WERI-Rb-1 (cell line): ENCODE results near the gene SBNO2.
A peak's percentile ranks its signal among the peaks of the same experiment; 100 is the strongest.

ENCODE experiments used
- DNase-seq: peaks from one replicate; pipeline ENCODE4 v3.0.0-alpha.2; 2020
- H3K27ac ChIP-seq: fragments of 250-450 bp; sonication (Bioruptor Pico); 2 replicates; pipeline ENCODE4 v1.5.1; 2020; ENCODE audit warnings: mild to moderate bottlenecking, moderate library complexity
- H3K27me3 ChIP-seq: fragments of 250-450 bp; sonication (Bioruptor Pico); 2 replicates; pipeline ENCODE4 v1.5.1; 2021; ENCODE audit warnings: mild to moderate bottlenecking, low read depth, moderate library complexity; ENCODE audit not compliant: insufficient read depth, severe bottlenecking
- H3K36me3 ChIP-seq: fragments of 250-450 bp; sonication (Bioruptor Pico); 2 replicates; pipeline ENCODE4 v1.5.1; 2020; ENCODE audit warnings: mild to moderate bottlenecking, moderate library complexity
- H3K4me3 ChIP-seq: 2 replicates; pipeline ENCODE4 v1.5.1; 2011; ENCODE audit warnings: low read depth, mild to moderate bottlenecking, control low read depth, low read length
- H3K9me3 ChIP-seq: fragments of 250-450 bp; sonication (Bioruptor Pico); 2 replicates; pipeline ENCODE4 v1.5.1; 2021; ENCODE audit warnings: mild to moderate bottlenecking, moderate library complexity; ENCODE audit not compliant: severe bottlenecking
- TF ChIP-seq, protein P1 (sequence below): IDR thresholded peaks from 2 replicates; pipeline ENCODE4 v1.5.1; 2011; ENCODE audit warnings: low read depth, mild to moderate bottlenecking, control low read depth, inconsistent platforms, low read length

Gene SBNO2

DNA sequence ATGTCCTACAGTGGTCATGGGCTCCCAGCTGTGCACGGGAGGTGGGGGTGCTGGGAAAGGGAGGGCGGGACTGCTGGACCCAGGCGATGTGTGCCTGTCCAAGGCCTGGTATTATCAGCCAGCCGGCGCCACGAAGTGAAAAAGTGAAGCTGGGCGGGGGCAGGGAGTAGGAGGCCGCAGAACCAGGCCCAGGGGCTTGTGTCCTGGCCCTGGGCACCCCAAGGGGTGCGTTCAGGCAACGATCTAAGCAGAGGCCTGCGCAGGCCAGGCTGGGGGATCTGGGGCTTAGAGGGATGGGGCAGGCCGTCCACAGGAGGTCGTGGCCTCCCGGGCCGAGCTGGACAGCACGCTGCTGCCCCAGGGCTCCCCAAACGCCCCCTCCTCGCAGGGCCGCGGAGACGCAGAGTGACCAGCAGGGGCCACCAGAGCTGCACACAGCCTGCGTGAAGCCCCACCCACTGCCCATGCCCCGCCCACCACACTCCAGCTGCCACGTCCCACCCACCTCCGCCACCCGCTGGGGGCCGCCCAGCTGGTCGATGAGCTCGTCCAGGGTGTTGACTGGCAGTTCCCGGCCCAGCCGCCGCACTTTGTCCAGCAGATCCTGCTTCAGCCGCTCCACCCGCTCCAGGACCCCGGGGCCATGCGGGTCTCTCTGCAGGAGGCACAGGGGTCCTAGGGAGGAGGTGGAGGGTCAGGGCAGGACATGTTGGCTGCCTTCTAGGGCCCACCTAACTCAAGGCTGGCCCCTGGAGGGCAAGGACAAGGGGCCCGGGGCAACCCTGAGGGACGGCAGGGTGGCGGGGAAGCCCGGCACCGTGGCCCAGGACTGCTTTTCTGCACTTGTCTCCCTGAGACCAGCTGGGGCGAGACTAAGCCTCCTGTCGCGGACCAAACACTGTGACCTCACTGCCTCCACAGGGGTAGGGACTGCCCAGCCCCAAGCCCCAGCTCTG, 60.8 kb downstream of the SBNO2 start:
- peak; percentile 98 for DNase-seq
- H3K36me3 ChIP-seq: peaks cover 25% of the 10 kb centered on the region
- peak overlapping the region; percentile 62 for H3K27ac ChIP-seq

DNA sequence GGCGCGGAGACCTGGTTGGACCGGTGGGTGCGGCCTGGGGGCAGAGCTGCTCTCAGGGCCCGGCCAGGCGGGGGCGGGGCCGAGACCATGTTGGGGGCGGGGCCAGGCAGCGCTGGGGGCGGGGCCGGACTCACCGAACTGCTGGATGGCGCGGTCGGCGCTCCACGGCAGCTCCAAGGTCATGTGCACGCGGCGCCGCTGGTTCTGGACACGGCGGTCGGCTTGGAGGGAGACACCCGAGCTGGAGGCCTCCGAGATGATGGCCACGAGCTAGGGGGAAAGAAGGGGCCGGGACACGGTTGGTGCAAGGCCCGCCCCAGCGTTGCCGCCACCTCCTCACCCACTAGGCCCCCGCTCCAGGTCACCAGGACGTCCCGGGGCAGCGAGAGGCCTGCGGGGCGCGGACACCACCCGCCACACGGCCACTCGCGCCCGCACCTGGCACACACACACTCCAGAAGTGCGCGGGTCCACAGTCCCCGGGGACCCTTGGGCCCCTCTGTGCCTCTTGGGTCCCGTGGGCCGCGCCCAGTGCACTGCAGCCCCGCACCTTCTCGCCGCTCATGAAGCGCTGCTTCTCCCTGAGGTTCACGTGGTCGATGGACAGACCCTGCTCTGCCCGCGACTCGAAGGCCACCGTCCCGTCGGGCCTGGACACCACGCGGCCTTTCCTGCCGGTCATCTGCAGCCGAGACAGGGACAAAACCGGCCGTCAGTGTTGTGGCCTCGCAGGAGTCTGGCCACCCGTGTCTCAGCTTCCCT, 61.6 kb downstream of the SBNO2 start:
- TF ChIP-seq, protein P1, sequence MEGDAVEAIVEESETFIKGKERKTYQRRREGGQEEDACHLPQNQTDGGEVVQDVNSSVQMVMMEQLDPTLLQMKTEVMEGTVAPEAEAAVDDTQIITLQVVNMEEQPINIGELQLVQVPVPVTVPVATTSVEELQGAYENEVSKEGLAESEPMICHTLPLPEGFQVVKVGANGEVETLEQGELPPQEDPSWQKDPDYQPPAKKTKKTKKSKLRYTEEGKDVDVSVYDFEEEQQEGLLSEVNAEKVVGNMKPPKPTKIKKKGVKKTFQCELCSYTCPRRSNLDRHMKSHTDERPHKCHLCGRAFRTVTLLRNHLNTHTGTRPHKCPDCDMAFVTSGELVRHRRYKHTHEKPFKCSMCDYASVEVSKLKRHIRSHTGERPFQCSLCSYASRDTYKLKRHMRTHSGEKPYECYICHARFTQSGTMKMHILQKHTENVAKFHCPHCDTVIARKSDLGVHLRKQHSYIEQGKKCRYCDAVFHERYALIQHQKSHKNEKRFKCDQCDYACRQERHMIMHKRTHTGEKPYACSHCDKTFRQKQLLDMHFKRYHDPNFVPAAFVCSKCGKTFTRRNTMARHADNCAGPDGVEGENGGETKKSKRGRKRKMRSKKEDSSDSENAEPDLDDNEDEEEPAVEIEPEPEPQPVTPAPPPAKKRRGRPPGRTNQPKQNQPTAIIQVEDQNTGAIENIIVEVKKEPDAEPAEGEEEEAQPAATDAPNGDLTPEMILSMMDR: no peak
- H3K36me3 ChIP-seq: peaks cover 28% of the 10 kb centered on the region
- no peak for DNase-seq
- peak overlapping the region; percentile 37; the same call in 1 of the 2 replicates for H3K27ac ChIP-seq
- H3K9me3 ChIP-seq: no peaks in the 10 kb centered on the region
- H3K4me3 ChIP-seq: no peak overlapping the region
- H3K27me3 ChIP-seq: no peaks in the 10 kb centered on the region

More for the DNA sequence above, 60.8 kb downstream of the SBNO2 start:
- H3K4me3 ChIP-seq: no peak overlapping the region
- TF ChIP-seq, protein P1: peak; percentile 98
- H3K9me3 ChIP-seq: no peaks in the 10 kb centered on the region
- H3K27me3 ChIP-seq: no peaks in the 10 kb centered on the region

DNA sequence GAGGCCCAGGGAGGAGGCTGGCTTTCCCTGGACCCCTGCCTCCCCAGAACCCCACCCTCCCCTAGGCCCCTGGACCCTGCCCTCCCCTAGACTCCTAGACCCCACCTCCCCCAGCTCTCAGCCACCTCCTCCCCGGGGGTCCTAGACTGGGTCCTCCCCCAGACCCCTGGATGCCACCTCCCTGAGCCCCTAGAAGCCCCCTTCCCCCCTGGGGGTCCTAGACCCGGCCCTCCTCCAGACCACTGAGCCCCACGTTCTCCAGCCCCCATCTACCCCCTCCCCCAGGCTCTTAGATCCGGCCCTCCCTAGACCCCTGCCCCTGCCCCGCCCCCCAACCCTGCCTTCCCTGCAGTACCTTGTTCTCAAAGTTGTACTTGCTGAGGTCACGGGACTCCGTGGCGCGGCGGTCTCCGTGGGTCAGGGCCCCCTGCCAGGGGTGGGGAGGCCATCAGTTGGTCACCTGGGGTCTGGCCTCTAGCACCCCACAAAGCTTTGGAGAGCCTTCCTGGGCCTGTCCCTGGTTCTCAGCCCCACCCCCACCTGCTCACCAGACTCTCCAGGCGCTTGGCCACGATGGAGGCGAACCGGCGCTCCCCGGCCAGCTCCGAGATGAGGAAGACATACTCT, 62.3 kb downstream of the SBNO2 start:
- H3K36me3 ChIP-seq: peaks cover 32% of the 10 kb centered on the region

DNA sequence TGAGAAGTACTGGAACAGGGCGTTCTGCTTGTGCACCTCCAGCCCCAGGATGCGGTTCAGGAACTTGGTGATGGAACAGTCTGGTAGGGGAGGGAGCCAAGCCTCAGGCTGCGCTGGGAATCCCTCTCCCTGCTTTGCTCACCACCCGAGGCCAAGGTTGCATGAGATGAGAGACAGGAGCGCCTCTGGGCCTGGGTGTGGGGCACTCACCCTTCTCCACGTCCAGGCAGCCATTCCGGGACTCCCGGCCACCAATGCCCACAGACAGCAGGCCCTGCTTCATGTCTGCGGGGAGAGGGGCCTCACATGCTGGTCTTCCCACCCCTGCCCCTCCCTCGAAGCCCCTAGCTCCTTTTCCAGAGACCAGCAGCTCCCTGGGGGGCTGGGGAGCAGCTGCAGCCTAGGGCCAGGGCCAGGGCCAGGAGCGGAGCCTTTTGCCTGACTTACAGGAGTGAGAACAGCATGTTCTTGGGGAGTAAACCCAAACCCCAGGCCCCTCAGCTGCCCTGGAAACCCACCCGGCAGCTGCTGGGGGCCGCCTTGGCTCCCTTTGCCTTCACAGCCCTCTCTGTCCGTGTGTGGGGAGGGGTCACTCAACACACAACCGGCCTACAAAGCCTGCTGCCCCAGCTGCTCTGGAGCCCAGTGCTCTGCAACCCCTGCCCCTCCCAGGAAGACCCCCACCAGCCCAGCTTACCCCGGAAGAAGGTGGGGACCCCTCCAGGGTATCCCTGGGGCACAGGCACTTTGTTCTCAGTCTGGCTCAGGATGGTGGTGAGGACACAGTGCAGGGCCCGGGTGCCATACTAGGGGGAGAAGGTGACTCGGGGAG, 63.0 kb downstream of the SBNO2 start:
- no peaks in the 10 kb centered on the region for H3K27me3 ChIP-seq
- H3K9me3 ChIP-seq: no peaks in the 10 kb centered on the region
- no peak overlapping the region for H3K4me3 ChIP-seq
- TF ChIP-seq, protein P1: no peak
- H3K27ac ChIP-seq: no peak overlapping the region
- no peak for DNase-seq
- H3K36me3 ChIP-seq: peaks cover 36% of the 10 kb centered on the region

More for the DNA sequence above, 62.3 kb downstream of the SBNO2 start:
- Histone ChIP-seq H3K27me3 (no peaks in the 10 kb centered on the region), H3K27ac (no peak overlapping the region), H3K4me3 (no peak overlapping the region), H3K9me3 (no peaks in the 10 kb centered on the region)
- TF ChIP-seq, protein P1: no peak
- no peak for DNase-seq
